GM19328 (cell line): Measurements from ENCODE around the gene LCE1A.

Source experiments
- ATAC-seq: cut with Tn5 transposase; IDR thresholded peaks from one replicate; pipeline ENCODE4 v1.9.1; 2021; ENCODE audit warnings: mild to moderate bottlenecking, moderate library complexity; ENCODE audit not compliant: unreplicated experiment

Gene LCE1A, protein sequence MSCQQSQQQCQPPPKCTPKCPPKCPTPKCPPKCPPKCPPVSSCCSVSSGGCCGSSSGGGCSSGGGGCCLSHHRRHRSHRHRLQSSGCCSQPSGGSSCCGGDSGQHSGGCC

DNA sequence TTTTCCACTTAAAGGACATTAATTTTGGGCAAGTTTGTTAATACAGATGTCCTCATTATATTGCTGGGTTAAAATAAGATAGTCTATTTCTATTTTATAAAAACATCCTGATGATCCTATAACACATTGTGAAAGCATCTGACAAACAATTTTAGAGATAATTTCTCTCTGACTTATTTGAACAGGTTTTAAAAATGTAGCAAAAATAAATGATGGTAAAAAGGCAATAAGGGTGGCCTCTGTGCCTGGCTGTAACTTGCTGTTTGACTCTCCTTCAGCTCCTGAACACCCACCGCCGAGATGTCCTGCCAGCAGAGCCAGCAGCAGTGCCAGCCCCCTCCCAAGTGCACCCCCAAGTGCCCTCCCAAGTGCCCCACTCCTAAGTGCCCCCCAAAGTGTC lies at the start of gene LCE1A:
Gene LCE1A (plus strand): TSS at position 301 of the 400 bp plus-strand sequence. CDS start 0 bp downstream, at position 301.
- ATAC-seq: no peak

DNA sequence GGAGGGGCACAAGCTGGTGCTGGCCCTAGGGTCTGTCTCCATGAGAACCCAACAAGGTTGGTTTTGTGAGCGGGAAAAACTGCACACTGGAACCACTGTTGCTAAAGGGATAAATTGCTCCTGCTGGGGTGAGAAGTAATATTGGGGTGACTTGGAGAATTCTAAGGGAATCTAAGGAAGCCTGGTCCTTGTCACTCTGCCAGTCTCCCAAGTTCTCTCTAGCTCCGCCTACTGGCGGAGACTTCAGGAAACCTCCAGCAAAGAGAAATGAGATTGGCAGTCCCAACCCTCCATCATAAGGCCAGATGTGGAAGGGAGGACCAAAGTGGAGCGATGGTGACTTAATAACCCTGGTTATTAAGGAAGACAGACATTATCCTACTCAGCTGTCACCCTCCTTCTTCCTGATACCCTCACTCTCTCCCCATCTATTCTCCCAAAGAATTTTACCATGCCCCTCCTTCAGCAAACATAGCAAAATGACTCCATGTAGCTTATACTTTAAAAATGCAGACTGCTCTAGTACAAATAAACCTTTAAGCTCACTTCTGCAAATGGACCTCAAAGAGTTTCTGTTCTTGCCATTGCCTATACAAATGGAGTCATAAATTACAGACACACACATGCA lies 49.6 kb upstream of the LCE1A start:
- ATAC-seq: no peak

DNA sequence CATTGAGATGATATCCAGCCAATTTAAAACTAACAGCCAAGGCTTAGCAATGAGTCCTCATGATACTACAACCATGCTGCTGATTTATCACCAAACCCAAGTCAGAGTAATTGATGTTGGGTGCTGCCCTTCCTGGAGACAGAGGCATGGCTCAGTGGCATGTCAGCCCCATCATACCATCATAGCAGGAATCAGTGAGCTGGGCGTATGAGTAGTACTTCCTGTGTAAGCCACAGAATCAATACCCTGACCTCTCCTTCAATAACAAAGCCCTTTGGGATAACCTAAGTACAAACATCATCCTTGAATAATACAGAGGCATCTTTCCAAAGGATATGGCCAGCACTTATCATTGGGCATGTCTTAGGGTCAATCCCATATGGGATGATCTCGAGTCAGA lies 44.2 kb upstream of the LCE1A start:
- no peak for ATAC-seq

DNA sequence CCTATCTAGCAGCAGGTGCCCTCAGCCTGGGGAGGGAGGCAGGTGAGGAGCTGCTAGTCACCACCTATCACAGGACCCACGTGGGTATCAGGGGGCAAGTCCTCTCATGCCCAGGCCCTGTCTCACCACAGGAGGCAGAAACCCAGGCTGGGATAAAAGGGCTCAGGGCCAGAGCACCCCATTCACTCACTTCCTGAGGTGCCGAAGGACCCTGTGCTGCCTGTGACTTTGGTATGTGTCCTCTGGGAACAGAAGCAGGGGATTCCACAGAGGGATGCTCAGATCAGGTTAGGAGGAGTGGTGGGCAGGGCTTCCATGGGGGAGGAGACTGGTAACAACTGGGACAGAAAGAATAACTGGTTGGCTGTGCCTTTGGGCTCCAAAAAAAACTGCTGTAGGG lies 41.2 kb upstream of the LCE1A start, which contains the start of gene LCE1E:
Gene LCE1E (plus strand): TSS at position 181 of the 400 bp plus-strand sequence. CDS start 1,043 bp downstream, outside the sequence.
- ATAC-seq: no peak

DNA sequence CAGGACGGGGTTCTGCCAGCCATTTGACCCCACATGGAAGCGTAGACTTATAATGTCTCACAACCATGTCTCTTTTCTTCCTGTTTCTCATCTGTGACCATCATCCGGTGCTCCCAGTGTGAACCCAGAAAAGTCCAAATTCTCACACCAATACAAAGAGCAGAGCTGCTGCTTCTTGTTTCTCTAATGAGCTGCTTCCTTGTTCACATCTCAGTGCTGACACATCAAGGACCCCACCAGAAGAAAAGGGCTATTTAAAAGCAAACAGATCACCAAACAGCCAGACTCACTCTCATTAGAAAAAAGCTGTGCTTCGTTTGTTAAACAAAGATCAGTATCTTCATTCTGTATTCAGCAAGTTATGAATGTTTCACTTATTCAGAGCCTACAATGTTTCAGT lies 31.6 kb upstream of the LCE1A start:
- no peak for ATAC-seq

DNA sequence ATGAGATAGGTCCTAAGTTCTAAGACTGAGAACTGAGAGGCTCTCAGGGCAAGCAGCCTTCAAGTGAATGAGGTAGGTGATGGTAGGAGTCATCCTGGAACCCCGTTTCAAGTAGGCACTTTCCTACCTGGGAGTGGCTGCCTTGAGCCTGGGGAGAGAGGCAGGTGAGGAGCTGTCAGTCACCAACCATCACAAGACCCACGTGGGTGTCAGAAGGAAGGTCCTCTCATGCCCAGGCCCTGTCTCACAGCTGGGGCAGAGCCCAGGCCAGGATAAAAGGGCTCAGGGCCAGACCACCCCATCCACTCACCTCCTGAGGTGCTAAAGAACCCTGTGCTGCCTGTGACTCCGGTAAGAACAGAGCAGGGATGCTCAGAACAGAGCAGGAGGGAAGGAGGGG lies 30.9 kb upstream of the LCE1A start, which contains the start of gene LCE1D:
Gene LCE1D (plus strand): TSS at position 301 of the 400 bp plus-strand sequence. CDS start 1,074 bp downstream, outside the sequence.
- ATAC-seq: no peak

DNA sequence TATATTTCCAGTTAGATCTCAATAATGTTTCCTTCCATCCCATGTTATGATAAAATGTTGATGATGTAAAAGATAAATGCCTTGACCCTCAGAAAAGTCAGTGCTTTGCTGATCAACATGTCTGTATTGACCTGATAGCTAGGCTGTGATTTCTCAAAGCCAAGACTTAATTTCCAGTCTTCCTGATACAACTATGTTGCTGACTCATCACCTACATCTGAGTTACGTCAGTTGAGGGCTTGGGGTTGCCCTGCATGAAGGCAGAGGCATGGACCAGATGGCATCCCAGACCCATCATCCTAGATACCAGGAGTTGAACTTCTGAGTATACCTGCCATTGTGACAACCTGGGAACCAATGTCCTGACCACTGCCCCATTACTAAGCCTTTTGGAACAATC lies 25.9 kb upstream of the LCE1A start:
- ATAC-seq: no peak

DNA sequence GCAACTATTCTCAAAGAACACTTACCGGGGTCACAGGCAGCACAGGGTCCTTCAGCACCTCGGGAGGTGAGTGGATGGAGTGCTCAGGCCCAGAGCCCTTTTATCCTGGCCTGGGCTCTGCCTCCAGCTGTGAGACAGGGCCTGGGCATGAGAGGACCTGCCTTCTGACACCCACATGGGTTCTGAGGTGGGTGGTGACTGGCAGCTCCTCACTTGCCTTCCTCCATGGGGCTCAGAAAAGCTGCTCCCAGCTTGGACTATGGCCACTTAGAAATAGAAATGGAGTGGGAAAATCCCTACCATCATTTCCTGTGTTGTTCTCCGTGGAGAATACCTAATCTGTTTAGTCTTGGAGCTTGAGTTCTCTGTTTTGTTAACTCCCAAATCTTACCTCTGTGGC lies 20.7 kb upstream of the LCE1A start, which contains the start of gene LCE1C:
Gene LCE1C (minus strand): TSS at position 76 of the 400 bp plus-strand sequence. CDS start 1,173 bp downstream, outside the sequence.
- no peak for ATAC-seq

DNA sequence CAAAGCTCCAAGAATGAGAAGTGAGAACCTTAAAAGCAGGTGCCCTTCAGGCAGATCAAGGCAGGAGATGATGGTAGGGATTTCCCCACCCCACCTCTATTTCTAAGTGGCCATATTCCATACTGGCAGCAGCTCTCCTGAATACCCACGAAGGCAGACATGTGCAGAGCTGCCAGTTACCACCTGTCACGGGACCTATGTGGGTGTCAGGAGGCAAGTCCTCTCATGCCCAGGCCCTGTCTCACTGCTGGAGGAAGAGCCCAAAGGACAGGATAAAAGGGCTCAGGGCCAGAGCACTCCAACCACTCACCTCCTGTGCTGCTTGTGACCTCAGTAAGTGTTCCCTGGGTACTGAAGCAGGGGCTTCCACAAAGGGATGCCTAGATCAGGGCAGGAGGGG lies 16.2 kb upstream of the LCE1A start:
- ATAC-seq: no peak

DNA sequence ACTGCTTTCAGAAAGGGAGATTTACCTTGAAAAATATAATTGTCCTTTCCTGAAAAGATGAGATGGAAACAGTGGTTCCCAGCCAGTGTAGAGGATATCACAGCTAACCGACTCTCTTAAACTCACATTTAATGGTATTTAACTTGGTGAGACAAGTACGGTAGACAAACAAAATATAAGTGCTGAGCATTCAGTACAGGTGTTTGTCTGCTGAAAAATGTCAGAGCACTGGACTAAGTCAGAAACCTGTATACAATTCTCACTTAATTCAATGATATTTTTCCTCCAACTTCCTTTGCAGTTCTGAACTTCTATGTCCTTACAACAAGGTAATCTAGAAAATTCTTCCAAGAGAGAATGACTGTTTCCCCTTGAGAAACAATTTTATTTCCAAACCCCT lies 15.6 kb upstream of the LCE1A start, which contains the start of gene LCE1B:
Gene LCE1B (plus strand): TSS at position 301 of the 400 bp plus-strand sequence. CDS start 476 bp downstream, outside the sequence.
- no peak for ATAC-seq

DNA sequence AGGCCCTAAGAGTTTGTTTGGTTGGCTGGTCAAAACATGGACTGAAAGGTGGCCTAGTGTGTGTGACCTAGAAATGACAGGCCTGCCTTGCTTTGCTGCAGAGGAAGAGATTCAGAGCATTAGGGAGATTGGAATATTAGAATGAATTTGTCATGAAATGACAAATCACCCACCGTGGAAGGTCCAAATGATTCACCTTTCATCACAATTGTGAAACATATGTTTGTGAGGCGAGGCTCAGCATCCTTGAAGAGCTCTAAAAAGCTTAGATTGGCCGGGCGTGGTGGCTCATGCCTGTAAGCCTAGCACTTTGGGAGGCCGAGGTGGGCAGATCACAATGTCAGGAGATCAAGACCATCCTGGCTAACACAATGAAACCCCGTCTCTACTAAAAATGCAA lies 10.0 kb upstream of the LCE1A start:
- no peak for ATAC-seq

DNA sequence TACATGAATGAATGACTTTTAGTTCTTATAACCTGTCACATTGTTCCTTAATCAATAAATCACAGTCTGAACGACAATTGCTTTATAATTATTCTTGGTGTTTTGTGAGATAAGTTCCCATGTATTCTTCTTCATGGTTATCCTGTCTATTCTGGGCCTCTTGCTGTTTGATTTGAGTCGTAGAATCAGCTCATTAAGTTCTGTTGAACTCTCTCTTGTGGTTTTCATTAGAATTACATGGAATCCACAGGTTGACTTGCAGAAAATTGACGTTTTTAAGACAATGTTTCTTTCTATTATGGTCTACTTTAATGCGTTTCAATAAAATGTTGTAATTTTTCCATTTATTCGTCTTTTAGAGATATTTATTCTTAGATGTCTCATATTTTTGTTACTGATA lies 4.0 kb upstream of the LCE1A start:
- ATAC-seq: no peak

DNA sequence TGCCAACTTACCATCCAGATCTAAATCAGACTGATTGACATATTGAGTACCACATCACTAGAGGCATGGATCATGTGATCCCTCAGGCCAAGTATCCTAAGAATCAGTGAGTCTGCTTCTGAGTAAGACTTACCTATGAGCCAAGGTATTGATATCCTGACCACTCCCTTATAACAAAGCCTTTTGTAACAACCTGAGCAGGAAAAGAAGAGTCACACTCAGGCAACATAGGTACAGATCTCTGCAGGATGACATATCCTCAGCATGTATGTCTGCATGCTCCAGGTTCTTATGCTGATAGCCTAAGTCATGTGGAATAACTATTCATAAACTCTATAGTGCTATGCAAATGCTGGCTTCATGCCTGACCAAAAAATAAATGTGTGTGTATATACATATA lies 2.3 kb upstream of the LCE1A start:
- ATAC-seq: no peak

DNA sequence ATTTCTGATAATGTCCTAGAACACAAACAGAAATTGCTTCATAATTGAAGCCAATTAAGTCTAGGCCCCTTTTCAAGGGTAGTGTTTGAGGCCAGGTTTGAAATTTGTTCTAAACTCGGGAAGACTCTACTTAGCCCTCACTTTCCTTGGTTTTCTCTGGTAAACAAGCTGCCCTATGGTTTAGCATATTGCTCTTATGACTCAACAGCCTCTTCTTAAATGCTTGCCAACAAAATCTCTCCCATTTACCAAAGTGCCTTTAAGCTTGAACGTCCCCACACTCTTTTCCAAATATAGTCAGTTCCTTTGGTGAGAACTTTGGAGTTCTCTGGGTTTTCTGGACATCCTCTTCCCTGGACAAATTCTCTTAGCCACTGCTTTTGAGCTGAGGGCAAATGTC lies 9.6 kb downstream of the LCE1A start:
- no peak for ATAC-seq

DNA sequence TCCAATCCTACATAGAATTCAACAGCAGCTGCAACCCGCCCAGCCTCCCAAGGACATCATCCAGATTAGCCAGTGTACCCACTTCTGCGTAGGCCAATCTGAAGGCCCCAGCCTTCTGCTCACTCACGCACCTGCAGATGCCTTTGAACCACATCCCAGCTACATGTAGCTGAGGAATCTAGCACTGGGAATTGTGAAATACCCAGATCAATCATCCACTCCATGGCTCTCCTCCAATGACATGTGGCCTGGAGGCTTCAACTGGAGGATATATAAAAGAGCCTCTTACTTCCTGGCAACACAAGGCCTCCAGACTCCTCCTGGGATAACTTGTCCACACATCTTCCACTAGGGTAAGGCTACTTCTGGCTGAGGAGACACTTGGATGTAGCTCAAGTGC lies 15.3 kb downstream of the LCE1A start, which contains the start of gene LCE6A:
Gene LCE6A (plus strand): TSS at position 301 of the 400 bp plus-strand sequence. CDS start 665 bp downstream, outside the sequence.
- no peak for ATAC-seq

DNA sequence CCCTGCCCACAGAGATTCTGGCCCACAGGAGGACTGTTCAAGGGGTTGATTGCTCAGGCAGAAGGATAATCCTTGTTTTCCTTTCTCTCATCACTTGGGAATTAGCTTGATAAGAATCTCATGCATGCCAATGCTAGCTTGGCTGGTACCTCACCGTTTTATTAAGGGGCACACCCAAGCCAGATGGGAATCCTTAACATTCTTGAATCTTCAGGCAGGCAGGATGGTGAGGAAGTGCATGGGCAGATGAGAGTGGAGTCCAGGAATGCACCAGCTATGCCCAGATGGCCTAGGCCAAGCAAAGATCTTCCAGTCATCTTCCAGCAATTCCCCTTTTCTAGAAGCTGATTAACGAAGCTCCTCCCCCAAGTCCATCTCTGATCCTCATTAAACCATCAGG lies 28.4 kb downstream of the LCE1A start:
- ATAC-seq: no peak

DNA sequence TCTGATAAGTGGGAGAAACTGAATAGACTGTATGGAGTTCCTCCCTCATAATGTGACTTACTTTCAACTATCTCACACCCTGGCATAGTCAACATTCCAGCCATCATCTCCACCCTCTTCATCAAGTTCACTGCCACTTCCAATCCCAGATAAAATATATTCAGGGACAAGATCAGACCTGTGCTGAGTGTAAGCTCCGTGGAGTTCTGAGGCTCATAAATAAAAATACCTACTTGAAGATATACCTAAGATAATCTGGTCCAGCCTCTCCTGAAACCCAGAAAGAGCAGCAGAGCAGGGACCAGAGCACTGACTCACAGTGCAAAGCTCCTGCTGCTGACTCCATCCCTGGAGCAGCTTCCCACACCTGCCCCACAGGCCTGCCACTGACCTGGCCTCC lies 30.8 kb downstream of the LCE1A start:
- ATAC-seq: no peak

DNA sequence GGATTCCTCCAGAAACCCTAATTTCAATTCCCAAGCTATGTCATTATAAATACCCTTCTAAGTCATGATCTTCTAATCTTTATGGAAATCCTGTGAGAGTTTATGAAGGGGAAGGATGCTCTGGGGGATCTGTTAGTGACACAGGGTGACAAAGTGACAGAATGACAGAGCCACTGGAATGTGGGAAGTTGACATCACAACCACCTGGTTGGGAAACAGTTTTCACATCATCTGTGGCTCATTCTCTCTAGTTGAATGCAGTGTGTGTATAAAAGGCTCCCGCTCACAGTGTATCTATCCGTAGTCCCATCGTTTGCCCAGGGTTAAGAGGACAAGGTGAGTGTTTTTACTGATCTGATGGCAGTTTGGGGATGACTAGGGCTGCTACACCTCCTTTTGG lies 32.4 kb downstream of the LCE1A start, which contains the start of gene LCE7A:
Gene LCE7A (plus strand): TSS at position 301 of the 400 bp plus-strand sequence. CDS start 702 bp downstream, outside the sequence.
- ATAC-seq: no peak

DNA sequence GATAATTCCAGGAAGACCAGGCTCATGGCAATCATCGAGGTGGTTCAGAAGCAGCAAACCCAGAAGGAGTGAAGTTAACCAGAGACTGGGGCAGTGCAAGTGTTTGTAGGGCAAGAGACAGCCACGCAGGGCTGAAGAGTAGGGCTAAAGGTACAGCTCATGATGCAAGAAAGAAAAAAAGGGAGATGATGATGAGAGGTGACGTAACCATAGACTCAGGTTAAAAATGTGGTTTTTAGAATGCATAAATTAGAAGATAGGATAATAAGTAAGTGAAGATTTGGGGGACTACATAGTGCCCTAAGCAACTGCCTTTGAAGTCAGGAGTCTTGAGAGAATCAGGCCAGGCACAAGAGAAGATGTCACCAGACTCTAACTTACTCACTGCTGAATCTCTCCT lies 32.9 kb downstream of the LCE1A start:
- ATAC-seq: no peak

DNA sequence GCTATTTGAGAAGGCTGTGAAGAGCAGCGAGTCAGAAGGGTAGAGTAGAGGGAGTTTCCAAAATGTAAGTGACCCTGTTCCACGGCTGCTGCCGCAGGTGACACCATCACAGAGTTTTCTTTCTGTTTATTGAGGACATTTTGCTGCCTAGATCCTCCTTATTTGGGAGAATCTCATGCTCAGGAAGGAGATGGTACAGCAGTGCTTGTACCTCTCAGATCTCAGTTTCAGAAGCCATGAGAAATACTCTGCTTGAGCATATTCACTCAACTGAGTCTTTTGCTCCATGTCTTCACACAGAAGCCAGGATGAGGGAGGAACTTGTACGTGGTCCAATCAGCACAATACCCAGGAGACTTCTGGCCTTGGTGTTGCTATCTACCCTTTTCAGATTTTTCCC lies 34.1 kb downstream of the LCE1A start:
- ATAC-seq: no peak

DNA sequence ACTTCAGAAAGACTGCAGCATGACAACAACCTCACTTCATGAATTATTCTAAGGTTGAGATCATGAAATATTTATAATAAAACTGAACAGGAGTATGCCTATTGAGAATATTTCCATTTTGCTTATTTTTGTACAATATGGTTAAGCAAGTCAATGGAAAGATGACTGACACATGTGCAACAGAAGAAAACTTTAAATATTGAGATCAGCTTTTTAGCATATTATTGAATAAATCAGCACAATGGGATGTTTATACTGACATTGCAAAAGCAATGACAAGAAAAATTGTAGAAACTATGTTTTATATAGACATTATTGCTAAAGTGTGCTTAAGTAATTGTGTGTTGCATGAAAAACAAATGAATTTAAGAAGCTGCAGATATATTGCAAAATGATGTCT lies 37.2 kb downstream of the LCE1A start:
- no peak for ATAC-seq

DNA sequence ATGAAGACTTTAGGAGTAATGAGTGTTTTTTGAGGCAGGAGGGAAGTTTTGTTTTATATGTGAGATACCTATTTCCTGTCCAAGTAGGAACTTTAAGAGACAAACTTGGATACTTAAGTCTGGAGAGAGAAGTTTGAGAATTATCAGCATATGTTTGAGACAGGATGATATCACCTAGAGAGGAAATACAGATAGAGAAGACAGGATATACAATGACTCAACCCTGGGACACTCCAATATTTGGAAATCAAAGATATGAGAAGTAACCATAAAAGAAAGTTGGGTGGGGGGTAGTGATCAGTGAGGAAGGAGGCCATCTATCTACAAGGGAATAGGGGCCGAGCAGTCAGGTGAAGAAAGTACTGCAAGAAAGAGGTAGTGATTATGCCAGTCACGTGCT lies 39.0 kb downstream of the LCE1A start:
- no peak for ATAC-seq
